Measurements from ENCODE around the gene RAC3.

The RAC3 gene

GRCh38 chr17:82045936-82046484 lies 14.5 kb downstream of the RAC3 start:
- no peak for DNase-seq

GRCh38 chr17:82046903-82047302 lies 15.4 kb downstream of the RAC3 start:
- no peak for DNase-seq

GRCh38 chr17:82047379-82047778 lies 15.9 kb downstream of the RAC3 start:
- no peak for DNase-seq

- no peak for DNase-seq
Observed at GRCh38 chr17:82047914-82048570, 16.6 kb downstream of the RAC3 start.

- no peak for DNase-seq
Observed at GRCh38 chr17:82048571-82048971, 17.1 kb downstream of the RAC3 start.

- DNase-seq: no peak
Observed at GRCh38 chr17:82049106-82049505, 17.6 kb downstream of the RAC3 start.

GRCh38 chr17:82049521-82049971 lies 18.1 kb downstream of the RAC3 start:
- DNase-seq: no peak

- DNase-seq: no peak
Observed at GRCh38 chr17:82050152-82050760, 18.8 kb downstream of the RAC3 start.

GRCh38 chr17:82050761-82051641 lies 19.5 kb downstream of the RAC3 start:
- no peak for DNase-seq

- peak; percentile 86 for DNase-seq
Observed at GRCh38 chr17:82051776-82052637, 20.5 kb downstream of the RAC3 start, which contains the start of the genes GPS1 and RFNG. TSS of gene GPS1 (plus strand) at chr17:82051898. CDS start at chr17:82051932, 34 bp downstream. TSS of gene RFNG (minus strand) at chr17:82051811. CDS start at chr17:82051766, 45 bp downstream.

- no peak for DNase-seq
Observed at GRCh38 chr17:82052638-82053059, 21.2 kb downstream of the RAC3 start.

- no peak for DNase-seq
Observed at GRCh38 chr17:82053130-82053529, 21.7 kb downstream of the RAC3 start.

GRCh38 chr17:82053556-82054263 lies 22.2 kb downstream of the RAC3 start:
- DNase-seq: no peak

GRCh38 chr17:82054351-82055022 lies 23.0 kb downstream of the RAC3 start:
- DNase-seq: no peak

GRCh38 chr17:82055023-82055964 lies 23.8 kb downstream of the RAC3 start:
- DNase-seq: peak; percentile 55

GRCh38 chr17:82055965-82056728 lies 24.7 kb downstream of the RAC3 start:
- DNase-seq: no peak

- DNase-seq: no peak
Observed at GRCh38 chr17:82056729-82057621, 25.5 kb downstream of the RAC3 start.
